ENCODE measurements around the gene PPM1A.

PPM1A gene

DNA sequence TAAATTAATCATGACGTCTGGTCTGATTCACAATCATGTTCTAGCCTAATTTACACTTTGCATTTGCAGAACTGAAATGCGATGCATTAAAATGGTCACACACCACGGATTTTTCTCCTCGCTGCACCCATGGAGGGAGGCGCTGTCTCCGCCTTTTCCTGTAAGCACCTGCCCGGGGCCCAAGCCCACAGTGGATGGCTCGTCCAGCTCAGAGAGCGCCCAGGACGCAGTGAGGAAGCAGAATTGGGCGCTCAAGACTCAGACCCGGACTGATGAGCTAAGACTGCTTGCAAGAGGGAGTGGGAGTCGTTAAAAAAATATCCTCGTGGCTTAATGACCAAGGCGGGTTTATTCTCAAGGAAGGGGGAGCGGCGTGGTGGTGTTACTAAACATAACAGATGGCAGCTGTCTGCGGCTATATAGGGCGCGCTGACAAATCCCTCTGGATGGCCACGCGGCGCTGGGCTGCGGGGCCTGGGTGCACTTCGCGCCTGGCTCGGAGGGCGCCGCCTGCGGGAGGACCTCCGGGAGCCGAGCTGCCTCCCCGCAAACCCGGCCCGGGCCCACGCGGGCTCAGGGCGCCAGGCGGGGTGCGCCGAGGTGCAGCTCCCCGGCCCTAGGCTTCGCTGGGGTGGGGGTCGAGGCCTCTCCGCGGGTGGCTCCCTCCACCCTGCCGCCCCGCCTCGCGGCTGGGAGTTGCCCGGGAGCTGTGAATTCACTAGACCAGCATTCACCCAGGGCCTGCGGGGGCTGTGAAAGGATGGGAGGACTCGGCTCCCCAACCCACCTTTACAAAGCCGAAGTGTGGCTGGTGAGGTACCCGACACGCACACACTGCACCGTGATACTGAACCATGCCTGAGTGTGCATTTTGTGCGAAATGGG lies 78.7 kb downstream of the PPM1A start:
- no peak for DNase-seq

GRCh38 chr14:60328583-60328982 lies 79.6 kb downstream of the PPM1A start:
- no peak for DNase-seq

- DNase-seq: no peak
Observed at GRCh38 chr14:60329274-60329673, 80.3 kb downstream of the PPM1A start.

DNA sequence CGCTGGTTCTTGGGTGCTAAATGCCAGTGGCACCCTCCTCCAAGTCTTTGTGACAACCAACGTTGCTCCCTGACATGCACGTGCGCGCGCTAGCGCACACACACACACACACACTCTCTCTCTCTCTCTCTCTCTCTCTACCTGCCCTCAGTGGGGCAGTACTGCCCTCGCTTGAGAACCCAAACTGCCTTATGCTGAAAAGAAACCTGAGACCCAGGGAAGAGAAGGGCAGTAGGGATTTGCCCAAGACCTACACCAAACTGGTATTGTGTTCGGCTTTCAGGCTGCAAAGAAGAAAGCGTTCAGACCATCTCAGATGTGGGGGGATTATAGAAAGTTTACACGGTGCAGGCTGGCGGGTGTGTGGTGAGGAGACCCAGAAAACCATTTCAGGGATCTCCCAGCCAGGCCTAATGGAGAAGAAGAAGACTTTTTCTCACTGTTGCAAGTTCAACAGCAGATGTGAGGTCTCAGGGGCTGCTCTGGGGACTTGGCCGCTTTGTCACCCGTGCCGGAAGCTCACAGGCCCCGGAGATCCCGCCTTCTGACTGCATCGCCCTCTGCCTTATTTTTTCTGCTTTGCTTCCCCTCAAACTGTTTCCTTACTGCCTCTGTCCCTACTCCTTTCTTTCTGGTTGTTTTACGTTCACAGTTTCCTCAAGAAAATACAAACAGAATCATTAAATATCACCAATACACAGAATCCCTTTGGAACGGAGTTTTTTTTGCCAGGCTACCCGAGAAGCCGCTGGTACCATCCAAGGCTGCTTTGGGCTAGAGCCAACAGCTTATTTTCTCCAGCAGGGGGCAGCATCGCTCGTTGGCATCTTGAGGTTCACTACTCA lies 82.4 kb downstream of the PPM1A start:
- DNase-seq: peak in 1 of 2 experiments; percentile 24

DNA sequence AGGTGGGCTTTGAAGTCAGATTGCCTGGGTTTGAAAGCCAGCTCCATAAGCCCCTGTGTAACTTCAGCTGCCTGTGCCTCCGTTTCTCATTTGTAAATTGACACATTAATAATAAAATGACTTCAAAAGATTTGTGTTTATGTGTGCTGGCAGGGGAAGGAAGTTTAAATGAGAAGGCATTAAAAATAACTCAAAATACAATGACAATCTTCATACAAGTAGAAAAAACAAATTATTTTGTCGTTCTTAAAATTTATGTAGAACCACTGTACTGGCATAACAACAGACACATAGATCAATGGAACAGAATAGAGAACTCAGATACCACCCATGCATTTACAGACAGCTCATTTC lies 83.0 kb downstream of the PPM1A start:
- no peak for DNase-seq

DNA sequence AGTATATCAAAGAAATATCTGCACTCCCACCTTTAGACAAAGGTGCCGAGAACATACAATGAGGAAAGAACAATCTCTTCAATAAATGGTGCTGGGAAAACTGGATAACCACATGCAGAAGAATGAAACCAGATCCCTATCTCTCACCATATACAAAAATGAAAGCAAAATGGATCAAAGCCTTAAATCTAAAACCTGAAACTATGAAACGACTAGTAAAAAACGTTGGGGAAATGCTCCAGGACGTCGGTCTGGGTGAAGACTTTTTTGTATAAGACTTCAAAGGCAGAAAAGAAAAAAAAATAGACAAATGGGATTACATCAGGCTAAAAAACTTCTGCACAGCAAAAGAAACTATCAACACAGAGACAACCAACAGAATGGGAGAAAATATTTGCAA lies 83.8 kb downstream of the PPM1A start:
- DNase-seq: no peak

DNA sequence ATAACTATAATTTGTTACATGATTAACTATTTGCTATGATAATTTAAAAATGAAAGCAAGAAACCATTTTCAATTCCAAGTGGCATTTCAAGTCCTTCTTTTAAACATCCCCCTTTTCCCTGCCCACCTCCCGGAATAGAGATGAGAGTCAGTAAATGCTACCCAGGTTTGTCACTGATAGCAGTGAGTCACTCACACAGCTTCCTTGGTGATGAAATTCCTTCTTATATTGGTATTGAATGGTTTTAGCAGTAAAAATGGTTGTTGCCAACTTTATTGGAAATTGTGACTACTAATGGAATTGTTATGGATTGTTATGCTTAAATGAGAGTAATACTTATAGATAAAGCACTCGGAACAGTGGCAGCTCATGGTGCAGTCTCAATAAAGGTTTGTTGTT lies 90.5 kb downstream of the PPM1A start:
- DNase-seq: no peak

GRCh38 chr14:60343571-60344071 lies 94.6 kb downstream of the PPM1A start:
- no peak for DNase-seq

- no peak for DNase-seq
Observed at GRCh38 chr14:60344751-60345150, 95.7 kb downstream of the PPM1A start.

GRCh38 chr14:60346706-60347105 lies 97.7 kb downstream of the PPM1A start:
- DNase-seq: no peak

- DNase-seq: no peak
Observed at GRCh38 chr14:60348211-60348610, 99.2 kb downstream of the PPM1A start.

Data from SW 1271 (cell line).